Vagina (tissue), 2 donors: ENCODE results near the gene AIPL1.

Experiments
- CTCF ChIP-seq, 3 experiments: fragments of 450-650 bp in 2 of 3; fragments of 200-600 bp in 1 of 3; sonication (generic) in 1 of 3; IDR thresholded peaks; one replicate each; pipeline ENCODE4 v1.5.1; 2017 to 2019; ENCODE audit warnings: antibody characterized with exemption in 3 of 3, mild to moderate bottlenecking in 2 of 3, moderate library complexity in 2 of 3
- POLR2AphosphoS5 ChIP-seq, 2 donors: sonication (generic); formaldehyde crosslinking; IDR thresholded peaks; one replicate each; pipeline ENCODE4 v1.9.0; 2017; ENCODE audit warnings: antibody characterized with exemption in 2 of 2, mild to moderate bottlenecking in 2 of 2, low read depth in 1 of 2; ENCODE audit not compliant: insufficient read depth in 1 of 2

- TF ChIP-seq POLR2AphosphoS5 (IDR thresholded peaks at IDR 0.05; ENCODE audit: insufficient read depth in 1 of 2, low read depth in 1 of 2) (no peak), CTCF (IDR thresholded peaks at IDR 0.05) (no peak)
Measured at GRCh38 chr17:6430769-6431168, 4.2 kb downstream of the AIPL1 start.
